Measurements from ENCODE around the gene KAT7. TPM values are rescaled to one million over a fixed set of nuclear protein-coding genes. Genes with fewer than 3 reads are reported as not detected.

Gene KAT7
- total and polyA plus RNA-seq, 2 of the 8 experiments (the other 6 are each of a cell fraction or from before 2014, with no cell fraction given): 90.9 to 139 TPM

DNA sequence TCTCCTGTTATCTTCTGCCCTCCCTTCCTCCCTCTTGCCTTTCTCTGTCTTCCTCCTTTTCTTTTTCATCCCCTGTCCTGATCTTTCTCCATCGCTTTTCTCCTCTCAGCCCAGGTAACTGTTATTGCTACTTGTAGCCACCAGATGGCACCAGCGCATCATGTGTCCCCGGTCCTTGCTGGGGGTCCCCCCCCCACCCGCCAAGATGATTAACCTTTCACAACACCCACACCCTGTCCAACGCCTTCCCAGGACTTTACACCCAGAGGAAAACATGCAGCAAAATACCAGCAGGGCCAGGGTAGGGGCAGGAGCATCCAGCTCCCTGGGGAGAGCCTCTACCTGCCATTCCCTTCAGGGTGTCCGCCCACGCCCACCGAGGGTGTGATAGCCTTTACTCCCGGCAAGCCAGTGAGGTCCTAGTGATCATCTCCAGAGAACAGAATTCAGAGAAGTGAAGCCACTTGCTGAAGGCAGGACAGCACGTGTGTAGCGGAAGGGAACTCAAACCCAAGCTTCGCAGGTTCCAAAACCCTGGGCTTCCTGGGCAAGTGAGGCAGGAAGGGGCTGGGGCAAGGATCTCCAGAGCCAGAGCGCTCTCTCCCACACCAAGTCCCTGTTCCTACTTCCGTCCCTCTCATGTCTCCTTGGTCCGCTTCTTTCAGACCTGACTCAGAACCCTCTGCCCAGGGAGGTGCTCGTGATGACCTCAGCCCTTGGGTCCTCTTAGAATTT, 72.8 kb downstream of the KAT7 start:
- Histone ChIP-seq H4K91ac (replicated peaks; ENCODE audit: insufficient read length, low read length) (no peak overlapping the region), H2BK5ac (ENCODE audit: low read depth, low read length) (no peak overlapping the region; the same call in 1 of the 2 replicates), H3K4me2 (ENCODE audit: insufficient read depth in 1 of 2, low read depth in 2 of 2, low read length in 2 of 2) (no peak overlapping the region), H3K9ac (replicated peaks in 1 of 4; ENCODE audit: extremely low read depth in 1 of 4, low read depth in 3 of 4, low read length in 3 of 4) (no peak overlapping the region), H3K79me1 (ENCODE audit: low read depth, low read length) (no peaks in the 10 kb centered on the region), H3K4me3 (ENCODE audit: extremely low read depth in 1 of 4, insufficient read depth in 2 of 4, low read depth in 3 of 4, low read length in 4 of 4) (0 out of 8 replicates have a peak overlapping the region, but pooled peaks of 1 of the 4 experiments have one; percentile 10), H3K27me3 (replicated peaks in 1 of 4; ENCODE audit: control insufficient read depth in 3 of 4, extremely low read depth in 1 of 4, insufficient read depth in 3 of 4, low read length in 3 of 4) (peaks cover 0 to 3% (median under 1%) of the 10 kb centered on the region in 4 experiments; a peak in 3 of 7 replicates), H2BK20ac (ENCODE audit: low read length) (no peak overlapping the region), H4K5ac (ENCODE audit: insufficient read length, low read depth, low read length) (no peak overlapping the region), H2AFZ (ENCODE audit: low read length) (no peak overlapping the region), H2BK12ac (ENCODE audit: low read depth, low read length) (peak overlapping the region; percentile 30; the same call in 1 of the 2 replicates), H3K27ac (ENCODE audit: low read depth, low read length) (no peak overlapping the region), H4K20me1 (replicated peaks in 1 of 2; ENCODE audit: control insufficient read depth in 1 of 2, insufficient read depth in 2 of 2, low read length in 2 of 2) (peaks cover 0 to 2% of the 10 kb centered on the region in 2 experiments), H2BK120ac (replicated peaks; ENCODE audit: low read depth, low read length) (no peak overlapping the region), H3K36me3 (ENCODE audit: control insufficient read depth in 2 of 4, insufficient read depth in 4 of 4, low read length in 3 of 4) (no peaks in the 10 kb centered on the region; a peak in 1 of 8 replicates), H3K79me2 (ENCODE audit: control insufficient read depth in 1 of 2, insufficient read depth in 2 of 2, low read length in 2 of 2) (no peaks in the 10 kb centered on the region), H3K9me3 (ENCODE audit: insufficient read depth in 2 of 2, low read depth in 1 of 2, low read length in 1 of 2) (no peaks in the 10 kb centered on the region), H3K14ac (ENCODE audit: insufficient read length) (no peak overlapping the region), H3K4ac (replicated peaks; ENCODE audit: insufficient read length, low read depth, low read length) (no peak overlapping the region), H3K23ac (ENCODE audit: insufficient read length) (no peak overlapping the region), H2AK5ac (ENCODE audit: low read depth, low read length) (no peak overlapping the region), H3K56ac (replicated peaks; ENCODE audit: insufficient read length, low read depth, low read length) (no peak overlapping the region), H3K4me1 (replicated peaks in 1 of 4; ENCODE audit: control insufficient read depth in 3 of 4, insufficient read depth in 4 of 4, low read length in 3 of 4) (peaks cover 0 to 29% (median 19%) of the 10 kb centered on the region in 4 experiments; a peak in 6 of 7 replicates), H4K8ac (ENCODE audit: extremely low read depth, insufficient read depth, low read length) (no peak overlapping the region), H3K18ac (ENCODE audit: extremely low read depth, low read length) (no peak overlapping the region; the same call in 1 of the 2 replicates), H3K23me2 (ENCODE audit: low read depth, low read length) (no peaks in the 10 kb centered on the region), H2BK15ac (ENCODE audit: low read length) (peak overlapping the region; percentile 96; the same call in 1 of the 2 replicates)
- POLR2A ChIA-PET (ENCODE audit: partially characterized antibody): interaction anchor here (0.9 to 4.2 kb wide), 3 partner anchors 26 to 135 kb away, joined by 3 to 28 read pairs (median 3); partner anchors contain the start of gene DLX3
- CTCF ChIA-PET (ENCODE audit: partially characterized antibody): interaction anchor here (0.5 to 26.5 kb wide), 29 partner anchors 10 to 1709 kb away, joined by 3 to 547 read pairs (median 6); partner anchors contain the start of genes DLX3 and SLC35B1
- 66% methylated on average over 13 of the region's 16 CpGs; no CpG with 5 or more reads in 1 of the 2 experiments for WGBS, 2 experiments (ENCODE audit: extremely low coverage in 1 of 2, insufficient coverage in 1 of 2, insufficient read length in 1 of 2, insufficient replicate concordance in 2 of 2, low coverage in 1 of 2, low lambda C conversion rate in 2 of 2, missing lambda C conversion rate in 1 of 2)
- DNase-seq (ENCODE audit: low read depth in 1 of 2, low spot score in 2 of 2): peak in 1 of 2 experiments; percentile 77
- FAIRE-seq: no peak
- TF ChIP-seq TBP (IDR thresholded peaks at IDR 0.05; ENCODE audit: low read depth, low read length) (no peak), SP4 (IDR thresholded peaks at IDR 0.05; ENCODE audit: low read length) (no peak), SUZ12 (IDR thresholded peaks at IDR 0.05; ENCODE audit: low read length) (no peak), JUND (IDR thresholded peaks at IDR 0.05; ENCODE audit: low read length) (no peak), CBX8 (IDR thresholded peaks at IDR 0.05; ENCODE audit: borderline replicate concordance, low read depth, low read length) (no peak), CTCF (IDR thresholded peaks at IDR 0.05; ENCODE audit: control extremely low read depth in 1 of 3, insufficient read depth in 1 of 3, low read depth in 1 of 3, low read length in 3 of 3) (peak; percentile 75 to 89 (median 81)), POU5F1 (IDR thresholded peaks at IDR 0.05; ENCODE audit: low read depth, low read length) (no peak)
- TF ChIP-seq, protein P1, sequence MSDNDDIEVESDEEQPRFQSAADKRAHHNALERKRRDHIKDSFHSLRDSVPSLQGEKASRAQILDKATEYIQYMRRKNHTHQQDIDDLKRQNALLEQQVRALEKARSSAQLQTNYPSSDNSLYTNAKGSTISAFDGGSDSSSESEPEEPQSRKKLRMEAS (IDR thresholded peaks at IDR 0.05): no peak

All from H1 (cell line).